LNCAP (cell line): ENCODE results near the gene ENAH.

ENCODE experiments used
- TF ChIP-seq, protein P1 (sequence below): fragments of 450-650 bp; IDR thresholded peaks from 2 replicates; pipeline ENCODE4 v1.5.1; 2017; ENCODE audit warnings: mild to moderate bottlenecking

ENAH gene

DNA sequence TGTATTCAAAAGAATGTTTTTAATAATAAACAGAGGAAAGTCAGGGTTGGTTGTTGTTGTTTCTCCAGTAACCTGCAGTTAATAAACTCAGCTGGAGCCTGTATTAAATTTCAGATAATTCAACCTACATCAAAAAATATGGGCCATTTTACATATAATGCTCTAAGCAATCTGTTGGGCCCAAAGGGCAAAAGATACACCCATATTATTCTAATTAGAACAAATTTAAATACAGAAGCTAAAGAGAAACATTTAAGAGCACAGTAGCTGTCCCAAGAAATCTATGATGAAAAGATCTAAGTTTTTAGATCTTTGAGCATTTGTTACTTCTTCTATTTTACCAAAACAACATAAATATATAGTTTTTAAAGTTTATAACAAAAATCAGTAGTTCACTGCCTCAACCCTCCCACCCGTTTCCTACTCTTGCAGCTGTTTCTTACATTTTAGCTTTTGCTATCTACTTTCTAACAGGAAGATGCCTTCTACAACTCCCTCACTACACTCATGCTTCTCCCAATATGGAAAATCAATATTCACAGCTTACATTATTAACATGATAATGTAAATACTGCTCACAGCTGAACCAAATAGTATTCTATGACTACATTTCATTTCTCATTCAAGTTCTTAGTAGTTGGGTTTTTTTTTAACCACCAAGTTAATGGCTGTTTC, 130.2 kb downstream of the ENAH start:
- TF ChIP-seq, protein P1, sequence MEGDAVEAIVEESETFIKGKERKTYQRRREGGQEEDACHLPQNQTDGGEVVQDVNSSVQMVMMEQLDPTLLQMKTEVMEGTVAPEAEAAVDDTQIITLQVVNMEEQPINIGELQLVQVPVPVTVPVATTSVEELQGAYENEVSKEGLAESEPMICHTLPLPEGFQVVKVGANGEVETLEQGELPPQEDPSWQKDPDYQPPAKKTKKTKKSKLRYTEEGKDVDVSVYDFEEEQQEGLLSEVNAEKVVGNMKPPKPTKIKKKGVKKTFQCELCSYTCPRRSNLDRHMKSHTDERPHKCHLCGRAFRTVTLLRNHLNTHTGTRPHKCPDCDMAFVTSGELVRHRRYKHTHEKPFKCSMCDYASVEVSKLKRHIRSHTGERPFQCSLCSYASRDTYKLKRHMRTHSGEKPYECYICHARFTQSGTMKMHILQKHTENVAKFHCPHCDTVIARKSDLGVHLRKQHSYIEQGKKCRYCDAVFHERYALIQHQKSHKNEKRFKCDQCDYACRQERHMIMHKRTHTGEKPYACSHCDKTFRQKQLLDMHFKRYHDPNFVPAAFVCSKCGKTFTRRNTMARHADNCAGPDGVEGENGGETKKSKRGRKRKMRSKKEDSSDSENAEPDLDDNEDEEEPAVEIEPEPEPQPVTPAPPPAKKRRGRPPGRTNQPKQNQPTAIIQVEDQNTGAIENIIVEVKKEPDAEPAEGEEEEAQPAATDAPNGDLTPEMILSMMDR: no peak

DNA sequence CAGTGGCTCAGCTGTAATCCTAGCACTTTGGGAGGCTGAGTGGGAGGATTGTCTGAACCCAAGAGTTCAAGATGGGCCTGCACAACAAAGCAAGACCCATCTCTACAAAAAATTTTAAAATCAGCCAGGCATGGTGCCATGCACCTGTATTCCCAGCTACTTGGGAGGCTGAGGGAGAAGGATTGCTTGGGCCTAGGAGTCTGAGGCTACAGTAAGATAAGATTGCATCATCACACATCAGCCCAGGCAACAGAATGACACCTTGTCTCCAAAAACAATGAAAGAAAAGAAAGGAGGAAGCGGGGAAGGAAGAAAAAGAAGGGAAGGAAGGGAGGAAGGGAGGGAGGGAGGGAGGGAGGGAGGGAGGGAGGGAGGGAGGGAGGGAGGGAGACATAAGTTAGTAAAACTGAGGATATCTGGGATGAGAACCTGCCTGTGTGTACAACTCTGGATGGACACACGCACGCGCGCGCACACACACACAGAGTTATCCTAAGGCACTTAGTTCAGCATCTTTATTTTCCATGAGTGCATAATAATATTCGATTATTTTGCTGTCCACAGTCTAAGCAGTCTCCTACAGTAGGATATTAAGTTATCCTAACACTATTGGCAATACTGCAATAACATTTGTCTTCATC, 132.2 kb downstream of the ENAH start:
- TF ChIP-seq, protein P1: no peak

DNA sequence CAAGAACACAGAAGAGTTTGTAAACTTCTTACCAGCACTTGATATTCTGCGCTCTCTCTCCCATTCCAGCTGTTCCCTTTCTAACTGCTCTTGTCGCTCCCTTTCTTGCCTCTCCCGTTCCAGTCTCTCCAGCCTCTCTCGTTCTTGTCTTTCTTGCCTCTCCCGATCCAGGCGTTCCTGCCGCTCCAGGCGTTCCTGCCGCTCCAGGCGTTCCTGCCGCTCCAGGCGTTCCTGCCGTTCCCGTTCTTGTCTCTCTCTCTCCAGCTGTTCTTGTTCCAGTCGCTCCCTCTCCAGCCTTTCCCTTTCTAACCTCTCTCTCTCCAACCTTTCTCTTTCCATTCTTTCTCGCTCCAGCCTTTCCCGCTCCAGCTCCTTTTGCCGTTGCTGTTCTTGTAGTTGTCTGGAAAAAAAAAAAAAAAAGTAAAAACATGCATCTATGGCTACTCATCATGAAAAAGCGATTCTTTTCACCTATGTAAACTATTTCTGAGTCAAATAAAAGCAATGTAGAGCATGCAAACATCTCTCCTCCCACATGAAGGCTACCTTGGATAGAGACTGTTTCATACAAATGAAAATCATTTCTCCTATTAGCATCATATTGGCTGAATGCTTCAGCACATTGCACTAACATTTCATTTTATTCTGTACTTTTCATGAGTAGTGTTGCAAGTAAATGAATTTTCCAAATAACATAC, 133.6 kb downstream of the ENAH start:
- TF ChIP-seq, protein P1: no peak

DNA sequence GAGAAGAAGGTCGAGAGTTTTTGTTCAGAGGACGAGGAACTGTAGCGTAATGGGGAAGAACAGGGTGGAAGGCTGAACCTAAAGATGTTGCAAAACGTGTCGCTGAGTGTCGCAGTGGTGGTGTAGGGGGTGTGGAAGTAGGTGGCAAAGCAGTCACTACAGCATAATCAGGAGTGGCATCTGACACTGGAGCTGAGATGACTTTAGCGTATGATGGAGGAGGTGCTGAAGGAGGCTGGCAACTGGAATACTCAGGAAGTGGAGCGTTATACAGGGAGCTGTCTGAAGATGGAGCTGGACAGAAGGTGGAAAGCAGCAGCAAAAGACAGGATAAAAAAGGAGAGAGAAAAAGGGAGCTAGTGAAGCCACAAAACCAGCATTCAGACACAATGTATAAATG, 135.2 kb downstream of the ENAH start:
- TF ChIP-seq, protein P1: no peak

DNA sequence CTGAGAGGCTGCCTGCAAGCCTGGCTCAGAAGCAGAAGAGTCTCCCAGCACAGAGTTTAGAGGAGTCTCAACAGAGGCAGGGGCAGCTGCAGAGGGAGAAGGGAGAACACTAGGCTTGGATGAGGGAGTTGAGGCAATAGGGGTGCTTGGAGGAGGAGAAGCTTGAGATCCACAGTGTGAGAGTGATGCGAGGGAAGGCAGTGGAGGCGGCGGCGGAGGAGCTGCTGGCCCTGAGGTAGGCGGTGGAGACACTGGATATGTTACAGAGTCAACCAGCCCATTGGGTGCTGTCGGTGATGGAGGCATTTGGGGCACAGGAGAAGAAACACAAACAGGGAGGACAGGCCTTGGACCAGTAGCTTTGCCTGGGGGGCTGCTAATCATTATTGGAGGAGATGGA, 135.7 kb downstream of the ENAH start:
- TF ChIP-seq, protein P1: no peak

DNA sequence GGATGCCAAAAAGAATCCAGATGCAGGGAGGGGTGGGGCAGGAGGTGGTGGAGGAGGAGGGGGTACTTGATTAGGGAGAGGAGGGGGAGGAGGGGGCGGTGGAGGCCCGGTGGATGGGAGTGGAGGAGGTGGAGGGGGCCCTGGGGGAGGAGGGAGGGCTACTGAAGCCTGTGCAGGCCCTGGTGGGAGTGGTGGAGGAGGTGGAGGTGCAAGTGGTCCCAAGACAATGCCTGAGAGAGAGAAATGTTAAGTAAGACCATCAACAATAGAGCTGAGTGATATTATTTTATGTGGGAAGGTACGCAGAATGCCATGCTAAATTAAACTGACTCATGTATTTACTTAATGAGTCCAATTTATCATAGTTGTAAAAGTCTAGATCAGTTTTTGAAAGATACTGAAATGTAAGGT, 138.2 kb downstream of the ENAH start:
- TF ChIP-seq, protein P1: no peak

DNA sequence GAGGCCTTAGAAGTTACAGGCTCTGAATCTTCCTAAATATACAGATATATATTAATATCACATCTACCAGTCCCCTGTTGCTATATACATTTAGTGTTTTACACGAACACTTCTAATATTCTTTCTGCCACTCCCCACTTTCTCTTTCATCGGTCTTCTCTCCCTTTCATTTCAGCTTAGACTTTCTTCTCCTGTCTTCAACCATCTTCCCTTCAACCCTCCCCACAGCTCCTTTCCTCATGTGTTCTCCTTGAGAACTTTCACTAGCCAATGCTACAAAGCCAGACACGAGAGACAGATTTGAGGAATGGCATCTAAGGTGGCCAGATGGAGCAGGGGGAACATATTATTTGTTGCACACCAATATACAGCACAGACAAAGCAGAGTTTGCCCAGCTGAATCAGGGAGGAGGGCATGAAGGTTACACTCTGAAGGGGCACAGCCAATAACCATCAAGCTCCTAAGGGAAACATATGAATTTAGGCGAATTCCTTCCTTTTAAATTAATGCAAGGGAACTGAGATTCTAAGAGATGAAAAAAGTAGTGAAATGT, 141.0 kb downstream of the ENAH start:
- TF ChIP-seq, protein P1: no peak
